ENCODE measurements around the gene ZNF423. TPM values are rescaled to one million over a fixed set of nuclear protein-coding genes. Genes with fewer than 3 reads are reported as not detected.

The ZNF423 gene
- total RNA-seq, 3 donors from 2014 or later (not counting 1 experiment from before 2014, with no cell fraction given): not detected

DNA sequence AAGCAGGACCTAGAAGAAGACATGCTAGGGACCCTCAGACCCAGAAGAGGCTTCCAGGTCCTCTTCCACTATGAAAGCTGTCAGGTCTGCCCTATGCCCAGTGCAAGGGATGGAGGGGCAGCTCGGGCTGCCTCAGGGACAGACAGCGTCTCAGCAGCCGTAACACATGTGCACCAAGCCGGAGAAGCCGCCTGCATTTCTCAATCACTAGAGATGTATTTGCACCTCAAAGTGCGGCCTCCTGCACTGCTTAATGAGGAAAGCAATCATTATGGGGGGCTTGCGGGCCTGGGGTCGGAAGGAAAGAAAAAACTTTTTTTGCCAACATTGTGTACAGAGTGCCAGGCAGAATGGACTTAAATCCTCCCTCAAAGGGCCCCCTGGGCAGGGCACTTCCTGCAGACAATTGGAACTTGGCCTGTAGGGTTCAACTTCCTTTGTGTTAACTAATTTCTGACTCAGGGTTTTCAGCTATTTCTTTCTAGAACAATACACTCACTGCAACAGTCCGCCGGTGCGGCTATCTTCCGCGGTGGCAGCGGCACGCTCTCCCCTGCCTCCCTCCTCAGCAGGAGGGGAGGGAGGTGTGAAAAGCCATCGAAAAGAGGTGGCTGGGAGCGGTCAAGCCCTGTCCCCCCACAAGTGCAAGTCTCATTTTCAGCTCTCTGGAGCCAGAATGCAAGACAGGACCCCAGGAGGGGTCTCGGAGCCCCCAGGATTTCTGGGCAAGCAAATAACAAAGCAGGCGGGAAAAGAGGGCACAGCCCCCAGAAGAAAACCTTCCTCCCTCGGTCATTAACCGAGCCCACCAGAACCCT lies 101.2 kb downstream of the ZNF423 start:
- no peak for TF ChIP-seq CTCF (IDR thresholded peaks at IDR 0.05)
- 35% methylated on average over 16 of the region's 21 CpGs for WGBS (ENCODE audit: insufficient coverage)
- no peaks in the 10 kb centered on the region for H3K36me3 ChIP-seq (ENCODE audit: control insufficient read depth, insufficient read depth, low read length)
- H3K27ac ChIP-seq (ENCODE audit: low read length): no peak overlapping the region
- DNase-seq (no peak), ATAC-seq (peak in 1 of 3 donors; percentile 75)
- Mint-ChIP-seq H3K9me3 (no peaks in the 10 kb centered on the region), H3K27me3 (ENCODE audit: low read depth in 2 of 2) (peaks cover 0 to 2% of the 10 kb centered on the region in 2 donors), H3K36me3 (no peaks in the 10 kb centered on the region), H3K27ac (peak overlapping the region in 1 of 2 donors; percentile 10), H3K4me3 (peak overlapping the region; percentile 51), H3K4me1 (peaks cover 16 to 18% of the 10 kb centered on the region in 2 donors)
- no peaks in the 10 kb centered on the region for H3K27me3 ChIP-seq (ENCODE audit: control insufficient read depth, insufficient read depth, low read length)
- peak overlapping the region; percentile 11 for H3K4me3 ChIP-seq (ENCODE audit: low read length)
- intact Hi-C loops (cut with micrococcal nuclease): no loop called here
- peaks cover 14% of the 10 kb centered on the region for H3K4me1 ChIP-seq (ENCODE audit: control insufficient read depth, insufficient read depth, low read length)
- H3K9me3 ChIP-seq (ENCODE audit: control insufficient read depth, insufficient read depth, low read length): no peaks in the 10 kb centered on the region

GRCh38 chr16:49750341-49751000 lies 105.4 kb downstream of the ZNF423 start:
- 90% methylated on average over 15 of the region's 15 CpGs for WGBS (ENCODE audit: insufficient coverage)
- Mint-ChIP-seq H3K27ac (no peak overlapping the region), H3K36me3 (no peaks in the 10 kb centered on the region), H3K9me3 (no peaks in the 10 kb centered on the region), H3K4me3 (no peak overlapping the region), H3K27me3 (ENCODE audit: low read depth in 2 of 2) (no peaks in the 10 kb centered on the region), H3K4me1 (peaks cover 15 to 17% of the 10 kb centered on the region in 2 donors)
- H3K4me1 ChIP-seq (ENCODE audit: control insufficient read depth, insufficient read depth, low read length): peaks cover 14% of the 10 kb centered on the region
- H3K36me3 ChIP-seq (ENCODE audit: control insufficient read depth, insufficient read depth, low read length): no peaks in the 10 kb centered on the region
- no peaks in the 10 kb centered on the region for H3K9me3 ChIP-seq (ENCODE audit: control insufficient read depth, insufficient read depth, low read length)
- H3K27ac ChIP-seq (ENCODE audit: low read length): no peak overlapping the region
- TF ChIP-seq CTCF (IDR thresholded peaks at IDR 0.05): no peak
- no peak for ATAC-seq
- H3K27me3 ChIP-seq (ENCODE audit: control insufficient read depth, insufficient read depth, low read length): no peaks in the 10 kb centered on the region
- DNase-seq: no peak
- intact Hi-C loops (cut with micrococcal nuclease): no loop called here
- H3K4me3 ChIP-seq (ENCODE audit: low read length): no peak overlapping the region

DNA sequence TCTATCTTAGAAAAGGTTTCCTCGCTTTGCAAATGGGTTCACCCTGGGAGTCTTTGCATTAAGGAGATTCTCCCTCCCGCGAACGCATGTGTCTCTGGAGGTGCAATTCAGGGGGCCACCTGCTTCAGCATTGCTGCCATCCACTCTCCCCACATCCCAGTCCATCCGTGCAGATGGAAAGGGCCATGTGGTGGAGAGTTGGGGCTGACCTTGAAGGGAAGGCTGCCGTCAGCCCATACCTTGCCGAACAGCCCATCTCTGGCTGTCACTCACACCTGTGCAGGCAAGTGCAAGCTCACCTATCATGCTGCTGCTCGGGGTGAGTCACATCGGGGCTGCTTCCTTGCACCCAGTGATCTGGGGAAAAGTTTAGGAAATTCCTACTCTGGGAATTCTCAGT lies 106.1 kb downstream of the ZNF423 start:
- DNase-seq: no peak
- Histone ChIP-seq H3K9me3 (ENCODE audit: control insufficient read depth, insufficient read depth, low read length) (no peaks in the 10 kb centered on the region), H3K27me3 (ENCODE audit: control insufficient read depth, insufficient read depth, low read length) (no peaks in the 10 kb centered on the region), H3K4me3 (ENCODE audit: low read length) (no peak overlapping the region), H3K4me1 (ENCODE audit: control insufficient read depth, insufficient read depth, low read length) (peaks cover 10% of the 10 kb centered on the region), H3K27ac (ENCODE audit: low read length) (no peak overlapping the region), H3K36me3 (ENCODE audit: control insufficient read depth, insufficient read depth, low read length) (no peaks in the 10 kb centered on the region)
- Mint-ChIP-seq H3K27ac (no peak overlapping the region), H3K4me1 (peaks cover 9 to 11% of the 10 kb centered on the region in 2 donors), H3K4me3 (no peak overlapping the region), H3K9me3 (no peaks in the 10 kb centered on the region), H3K36me3 (no peaks in the 10 kb centered on the region), H3K27me3 (ENCODE audit: low read depth in 2 of 2) (no peaks in the 10 kb centered on the region)
- intact Hi-C loops (cut with micrococcal nuclease): no loop called here
- TF ChIP-seq CTCF (IDR thresholded peaks at IDR 0.05): no peak
- WGBS (ENCODE audit: insufficient coverage): 95% methylated on average over 9 of the region's 9 CpGs
- no peak for ATAC-seq
